ENCODE data around the gene FBXL7. TPM values are rescaled to one million over a fixed set of nuclear protein-coding genes. Genes with fewer than 3 reads are reported as not detected.

FBXL7 gene
- total RNA-seq, 2 experiments from 2014 or later, result not detected

- Mint-ChIP-seq H3K9me3 (no peaks in the 10 kb centered on the region), H3K27me3 (no peaks in the 10 kb centered on the region), H3K36me3 (no peaks in the 10 kb centered on the region), H3K27ac (no peak overlapping the region), H3K4me1 (no peaks in the 10 kb centered on the region), H3K4me3 (no peak overlapping the region)
- POLR2A ChIA-PET, result no interaction called here
- DNase-seq (no peak), ATAC-seq (ENCODE audit: low read depth) (no peak)
Measured at GRCh38 chr5:15943487-15943886, 443.5 kb downstream of the FBXL7 start.

- Mint-ChIP-seq H3K4me3 (no peak overlapping the region), H3K4me1 (no peaks in the 10 kb centered on the region), H3K36me3 (no peaks in the 10 kb centered on the region), H3K27ac (no peak overlapping the region), H3K27me3 (no peaks in the 10 kb centered on the region), H3K9me3 (no peaks in the 10 kb centered on the region)
- no peak for DNase-seq
- no peak for ATAC-seq (ENCODE audit: low read depth)
- POLR2A ChIA-PET, result no interaction called here
Measured at GRCh38 chr5:15946026-15946425, 446.0 kb downstream of the FBXL7 start.

- ATAC-seq (ENCODE audit: low read depth), result no peak
- DNase-seq, result no peak
- POLR2A ChIA-PET, result no interaction called here
- H3K9me3 Mint-ChIP-seq, result no peaks in the 10 kb centered on the region
- H3K36me3 Mint-ChIP-seq, result no peaks in the 10 kb centered on the region
- no peaks in the 10 kb centered on the region for H3K4me1 Mint-ChIP-seq
- H3K27ac Mint-ChIP-seq, result no peak overlapping the region
- H3K27me3 Mint-ChIP-seq, result no peaks in the 10 kb centered on the region
- H3K4me3 Mint-ChIP-seq, result no peak overlapping the region
Measured at GRCh38 chr5:15948190-15948589, 448.2 kb downstream of the FBXL7 start.

GRCh38 chr5:15951126-15951525 lies 451.1 kb downstream of the FBXL7 start:
- Mint-ChIP-seq H3K27me3 (no peaks in the 10 kb centered on the region), H3K27ac (no peak overlapping the region), H3K36me3 (no peaks in the 10 kb centered on the region), H3K9me3 (no peaks in the 10 kb centered on the region), H3K4me3 (no peak overlapping the region), H3K4me1 (no peaks in the 10 kb centered on the region)
- ATAC-seq (ENCODE audit: low read depth) (no peak), DNase-seq (no peak)
- POLR2A ChIA-PET, result no interaction called here

GRCh38 chr5:15951550-15951949 lies 451.6 kb downstream of the FBXL7 start:
- no peak for ATAC-seq (ENCODE audit: low read depth)
- no peak overlapping the region for H3K27ac Mint-ChIP-seq
- H3K36me3 Mint-ChIP-seq, result no peaks in the 10 kb centered on the region
- H3K27me3 Mint-ChIP-seq, result no peaks in the 10 kb centered on the region
- POLR2A ChIA-PET, result no interaction called here
- no peaks in the 10 kb centered on the region for H3K9me3 Mint-ChIP-seq
- H3K4me3 Mint-ChIP-seq, result no peak overlapping the region
- DNase-seq, result no peak
- no peaks in the 10 kb centered on the region for H3K4me1 Mint-ChIP-seq

GRCh38 chr5:15956622-15957021 lies 456.6 kb downstream of the FBXL7 start:
- Mint-ChIP-seq H3K27ac (no peak overlapping the region), H3K4me3 (no peak overlapping the region), H3K4me1 (no peaks in the 10 kb centered on the region), H3K36me3 (no peaks in the 10 kb centered on the region), H3K27me3 (no peaks in the 10 kb centered on the region), H3K9me3 (no peaks in the 10 kb centered on the region)
- DNase-seq (no peak), ATAC-seq (ENCODE audit: low read depth) (no peak)
- POLR2A ChIA-PET, result no interaction called here

GRCh38 chr5:15957124-15957523 lies 457.1 kb downstream of the FBXL7 start:
- Mint-ChIP-seq H3K4me3 (no peak overlapping the region), H3K9me3 (no peaks in the 10 kb centered on the region), H3K36me3 (no peaks in the 10 kb centered on the region), H3K27me3 (no peaks in the 10 kb centered on the region), H3K4me1 (no peaks in the 10 kb centered on the region), H3K27ac (no peak overlapping the region)
- POLR2A ChIA-PET, result no interaction called here
- no peak for ATAC-seq (ENCODE audit: low read depth)
- DNase-seq, result no peak

- Mint-ChIP-seq H3K27ac (no peak overlapping the region), H3K36me3 (no peaks in the 10 kb centered on the region), H3K27me3 (no peaks in the 10 kb centered on the region), H3K4me3 (no peak overlapping the region), H3K4me1 (no peaks in the 10 kb centered on the region), H3K9me3 (no peaks in the 10 kb centered on the region)
- DNase-seq (no peak), ATAC-seq (ENCODE audit: low read depth) (no peak)
- POLR2A ChIA-PET, result no interaction called here
Measured at GRCh38 chr5:15959370-15960164, 459.6 kb downstream of the FBXL7 start.

- DNase-seq (no peak), ATAC-seq (ENCODE audit: low read depth) (no peak)
- H3K27me3 Mint-ChIP-seq, result no peaks in the 10 kb centered on the region
- H3K9me3 Mint-ChIP-seq, result no peaks in the 10 kb centered on the region
- no peak overlapping the region for H3K4me3 Mint-ChIP-seq
- no peaks in the 10 kb centered on the region for H3K36me3 Mint-ChIP-seq
- no peak overlapping the region for H3K27ac Mint-ChIP-seq
- POLR2A ChIA-PET, result no interaction called here
- H3K4me1 Mint-ChIP-seq, result no peaks in the 10 kb centered on the region
Measured at GRCh38 chr5:15966066-15966640, 466.2 kb downstream of the FBXL7 start.

GRCh38 chr5:15966651-15967050 lies 466.7 kb downstream of the FBXL7 start:
- ATAC-seq (ENCODE audit: low read depth), result no peak
- no peaks in the 10 kb centered on the region for H3K36me3 Mint-ChIP-seq
- H3K4me3 Mint-ChIP-seq, result no peak overlapping the region
- no peaks in the 10 kb centered on the region for H3K9me3 Mint-ChIP-seq
- H3K4me1 Mint-ChIP-seq, result no peaks in the 10 kb centered on the region
- no peaks in the 10 kb centered on the region for H3K27me3 Mint-ChIP-seq
- POLR2A ChIA-PET, result no interaction called here
- no peak overlapping the region for H3K27ac Mint-ChIP-seq
- DNase-seq, result no peak

GRCh38 chr5:15968993-15969392 lies 469.0 kb downstream of the FBXL7 start:
- H3K4me3 Mint-ChIP-seq, result no peak overlapping the region
- no peak for ATAC-seq (ENCODE audit: low read depth)
- H3K27ac Mint-ChIP-seq, result no peak overlapping the region
- H3K4me1 Mint-ChIP-seq, result no peaks in the 10 kb centered on the region
- DNase-seq, result no peak
- POLR2A ChIA-PET, result no interaction called here
- peaks cover 2% of the 10 kb centered on the region for H3K9me3 Mint-ChIP-seq
- no peaks in the 10 kb centered on the region for H3K36me3 Mint-ChIP-seq
- no peaks in the 10 kb centered on the region for H3K27me3 Mint-ChIP-seq

- Mint-ChIP-seq H3K4me3 (no peak overlapping the region), H3K36me3 (no peaks in the 10 kb centered on the region), H3K27me3 (no peaks in the 10 kb centered on the region), H3K9me3 (peaks cover 1% of the 10 kb centered on the region), H3K4me1 (no peaks in the 10 kb centered on the region), H3K27ac (no peak overlapping the region)
- ATAC-seq (ENCODE audit: low read depth) (no peak), DNase-seq (no peak)
- POLR2A ChIA-PET, result no interaction called here
Measured at GRCh38 chr5:15977851-15978250, 477.9 kb downstream of the FBXL7 start.

GRCh38 chr5:15980835-15981234 lies 480.9 kb downstream of the FBXL7 start:
- H3K4me1 Mint-ChIP-seq, result no peaks in the 10 kb centered on the region
- H3K27me3 Mint-ChIP-seq, result no peaks in the 10 kb centered on the region
- H3K36me3 Mint-ChIP-seq, result no peaks in the 10 kb centered on the region
- DNase-seq (no peak), ATAC-seq (ENCODE audit: low read depth) (no peak)
- no peak overlapping the region for H3K4me3 Mint-ChIP-seq
- POLR2A ChIA-PET, result no interaction called here
- H3K27ac Mint-ChIP-seq, result no peak overlapping the region
- H3K9me3 Mint-ChIP-seq, result no peaks in the 10 kb centered on the region

GRCh38 chr5:15983392-15983791 lies 483.4 kb downstream of the FBXL7 start:
- no peak overlapping the region for H3K4me3 Mint-ChIP-seq
- H3K36me3 Mint-ChIP-seq, result no peaks in the 10 kb centered on the region
- no peaks in the 10 kb centered on the region for H3K27me3 Mint-ChIP-seq
- H3K4me1 Mint-ChIP-seq, result no peaks in the 10 kb centered on the region
- peaks cover 2% of the 10 kb centered on the region for H3K9me3 Mint-ChIP-seq
- POLR2A ChIA-PET, result no interaction called here
- DNase-seq (no peak), ATAC-seq (ENCODE audit: low read depth) (no peak)
- no peak overlapping the region for H3K27ac Mint-ChIP-seq
